GM04504 (cell line): Measurements from ENCODE around the gene LTBP1.
"Not testable (repeated sequence)": the region's sequence is repeated elsewhere in the genome, so short reads cannot be mapped to it uniquely, and the experiment has no call there.

Source experiments
- DNase-seq: peaks from one replicate; pipeline ENCODE4 v3.0.0-alpha.2; 2012; ENCODE audit warnings: low read depth

Gene LTBP1

GRCh38 chr2:33144243-33144642, 197.5 kb downstream of the LTBP1 start:
- DNase-seq = no peak

- DNase-seq = peak; percentile 52
Observed at GRCh38 chr2:33145459-33145858, 198.7 kb downstream of the LTBP1 start.

GRCh38 chr2:33146102-33146501, 199.3 kb downstream of the LTBP1 start:
- no peak for DNase-seq

- no peak for DNase-seq
Observed at GRCh38 chr2:33153008-33153407, 206.3 kb downstream of the LTBP1 start.

GRCh38 chr2:33158482-33159003, 211.8 kb downstream of the LTBP1 start:
- no peak for DNase-seq

GRCh38 chr2:33160191-33160590, 213.4 kb downstream of the LTBP1 start:
- DNase-seq = no peak

- no peak for DNase-seq
Observed at GRCh38 chr2:33166287-33166881, 219.6 kb downstream of the LTBP1 start.

GRCh38 chr2:33167622-33168245, 221.0 kb downstream of the LTBP1 start:
- DNase-seq = no peak

GRCh38 chr2:33168425-33168824, 221.7 kb downstream of the LTBP1 start:
- DNase-seq = no peak

GRCh38 chr2:33168922-33169321, 222.2 kb downstream of the LTBP1 start:
- DNase-seq = no peak

- not testable (repeated sequence) for DNase-seq
Observed at GRCh38 chr2:33170251-33170650, 223.5 kb downstream of the LTBP1 start.

- DNase-seq = no peak
Observed at GRCh38 chr2:33177627-33178026, 230.9 kb downstream of the LTBP1 start.

GRCh38 chr2:33178209-33178608, 231.5 kb downstream of the LTBP1 start:
- no peak for DNase-seq

GRCh38 chr2:33180915-33181314, 234.2 kb downstream of the LTBP1 start:
- DNase-seq = no peak

- no peak for DNase-seq
Observed at GRCh38 chr2:33181466-33181865, 234.7 kb downstream of the LTBP1 start.

GRCh38 chr2:33184041-33184440, 237.3 kb downstream of the LTBP1 start:
- DNase-seq = no peak

- no peak for DNase-seq
Observed at GRCh38 chr2:33186937-33187336, 240.2 kb downstream of the LTBP1 start.

GRCh38 chr2:33188799-33189198, 242.0 kb downstream of the LTBP1 start:
- no peak for DNase-seq

GRCh38 chr2:33190393-33190937, 243.7 kb downstream of the LTBP1 start:
- DNase-seq = no peak

- no peak for DNase-seq
Observed at GRCh38 chr2:33195891-33196290, 249.1 kb downstream of the LTBP1 start.

GRCh38 chr2:33196700-33197099, 249.9 kb downstream of the LTBP1 start:
- no peak for DNase-seq

- DNase-seq = no peak
Observed at GRCh38 chr2:33197198-33197938, 250.6 kb downstream of the LTBP1 start.
